Trophoblast cell (in vitro differentiated cells and primary cell): ENCODE data around the gene POU2F2.

Source experiments
- DNase-seq, 2 donors: peaks; one replicate each; pipeline ENCODE4 v3.0.0-alpha.2; 2016
- H2AFZ ChIP-seq: 2 replicates; pipeline ENCODE4 v1.6.1; 2013; ENCODE audit warnings: low read length, moderate library complexity, mild to moderate bottlenecking; ENCODE audit not compliant: insufficient read depth, poor library complexity
- H2AK5ac ChIP-seq: 2 replicates; pipeline ENCODE4 v1.6.1; 2013; ENCODE audit warnings: mild to moderate bottlenecking, low read length
- H2BK120ac ChIP-seq: 2 replicates; pipeline ENCODE4 v1.6.1; 2013; ENCODE audit warnings: low read length, mild to moderate bottlenecking, moderate library complexity; ENCODE audit not compliant: insufficient read depth, poor library complexity
- H2BK12ac ChIP-seq: 2 replicates; pipeline ENCODE4 v1.6.1; 2013; ENCODE audit warnings: mild to moderate bottlenecking, low read length, moderate library complexity
- H2BK5ac ChIP-seq: 2 replicates; pipeline ENCODE4 v1.6.1; 2013; ENCODE audit warnings: low read length, low read depth, moderate library complexity, mild to moderate bottlenecking; ENCODE audit not compliant: poor library complexity
- H3K14ac ChIP-seq: 2 replicates; pipeline ENCODE4 v1.6.1; 2013; ENCODE audit warnings: mild to moderate bottlenecking, low read length
- H3K18ac ChIP-seq: 2 replicates; pipeline ENCODE4 v1.6.1; 2013; ENCODE audit warnings: mild to moderate bottlenecking, low read length
- H3K23ac ChIP-seq: 2 replicates; pipeline ENCODE4 v1.6.1; 2013; ENCODE audit warnings: low read length
- H3K27ac ChIP-seq: 2 replicates; pipeline ENCODE4 v1.5.1; 2013; ENCODE audit warnings: low read depth, mild to moderate bottlenecking, inconsistent platforms, low read length, moderate library complexity
- H3K27me3 ChIP-seq: 2 replicates; pipeline ENCODE4 v1.6.1; 2013; ENCODE audit warnings: inconsistent platforms, mild to moderate bottlenecking, low read length, moderate library complexity; ENCODE audit not compliant: insufficient read depth
- H3K36me3 ChIP-seq, 2 experiments: 1 replicate in 1 of 2; 2 replicates in 1 of 2; pipeline ENCODE4 v1.6.1; 2013; ENCODE audit warnings: low read length in 2 of 2, mild to moderate bottlenecking in 2 of 2, moderate library complexity in 1 of 2; ENCODE audit not compliant: insufficient read depth in 2 of 2, control insufficient read depth in 1 of 2
- H3K4ac ChIP-seq: 2 replicates; pipeline ENCODE4 v1.6.1; 2013; ENCODE audit warnings: low read depth, mild to moderate bottlenecking, low read length, moderate library complexity
- H3K4me1 ChIP-seq, 2 experiments: 1 replicate in 1 of 2; 2 replicates in 1 of 2; pipeline ENCODE4 v1.6.1; 2013; ENCODE audit warnings: low read length in 2 of 2, mild to moderate bottlenecking in 2 of 2, moderate library complexity in 1 of 2; ENCODE audit not compliant: insufficient read depth in 2 of 2, control insufficient read depth in 1 of 2
- H3K4me2 ChIP-seq: 2 replicates; pipeline ENCODE4 v1.6.1; 2013; ENCODE audit warnings: inconsistent platforms, mild to moderate bottlenecking, low read length, moderate library complexity
- H3K4me3 ChIP-seq: 2 replicates; pipeline ENCODE4 v1.5.1; 2013; ENCODE audit warnings: mild to moderate bottlenecking, low read depth, low read length, inconsistent platforms
- H3K79me1 ChIP-seq: one replicate; pipeline ENCODE4 v1.6.1; 2013; ENCODE audit warnings: low read length
- H3K79me2 ChIP-seq: 2 replicates; pipeline ENCODE4 v1.6.1; 2013; ENCODE audit warnings: low read length, mild to moderate bottlenecking; ENCODE audit not compliant: control insufficient read depth, insufficient read depth, poor library complexity
- H3K9ac ChIP-seq: 2 replicates; pipeline ENCODE4 v1.6.1; 2013; ENCODE audit warnings: mild to moderate bottlenecking, low read length
- H3K9me3 ChIP-seq: 2 replicates; pipeline ENCODE4 v1.6.1; 2013; ENCODE audit warnings: low read depth, mild to moderate bottlenecking, control low read depth, inconsistent platforms, low read length; ENCODE audit not compliant: insufficient read depth
- H4K12ac ChIP-seq: 2 replicates; pipeline ENCODE4 v1.6.1; 2013; ENCODE audit warnings: low read depth, mild to moderate bottlenecking, low read length, moderate library complexity
- H4K8ac ChIP-seq: 2 replicates; pipeline ENCODE4 v1.6.1; 2013; ENCODE audit warnings: low read depth, mild to moderate bottlenecking, low read length, moderate library complexity
- H4K91ac ChIP-seq: one replicate; pipeline ENCODE4 v1.6.1; 2013; ENCODE audit warnings: low read depth, mild to moderate bottlenecking, low read length, moderate library complexity
- WGBS: extraction: QIAGEN DNeasy Blood & Tissue Kit; methylation state at CpG from one replicate; pipeline ENCODE4 v1.1.7; 2013; ENCODE audit warnings: missing lambda C conversion rate; ENCODE audit not compliant: insufficient read length, insufficient coverage; ENCODE audit errors: extremely low coverage; 5-methylcytosine and 5-hydroxymethylcytosine counted together

POU2F2 gene

GRCh38 chr19:42117076-42117475 is 15.2 kb downstream of the POU2F2 start:
- no peak overlapping the region for H2BK12ac ChIP-seq

GRCh38 chr19:42116308-42117075 is 15.8 kb downstream of the POU2F2 start:
- Histone ChIP-seq H3K14ac (no peak overlapping the region), H3K4me3 (no peak overlapping the region), H3K27me3 (no peaks in the 10 kb centered on the region), H3K79me1 (peaks cover 2% of the 10 kb centered on the region), H3K4me2 (no peak overlapping the region), H3K9me3 (peaks cover 2% of the 10 kb centered on the region), H3K27ac (no peak overlapping the region), H2BK12ac (no peak overlapping the region), H4K91ac (no peak overlapping the region), H3K4ac (no peak overlapping the region), H3K79me2 (no peaks in the 10 kb centered on the region), H3K18ac (no peak overlapping the region), H3K4me1 (peaks cover 16 to 25% of the 10 kb centered on the region in 2 experiments), H2AFZ (no peak overlapping the region), H3K36me3 (no peaks in the 10 kb centered on the region), H3K23ac (no peak overlapping the region), H3K9ac (no peak overlapping the region), H2BK5ac (no peak overlapping the region), H4K8ac (no peak overlapping the region), H4K12ac (no peak overlapping the region), H2BK120ac (no peak overlapping the region), H2AK5ac (no peak overlapping the region)
- DNase-seq, result no peak
- no CpG with 5 or more reads among the region's 20 CpGs for WGBS

More at GRCh38 chr19:42117076-42117475, 15.2 kb downstream of the POU2F2 start:
- H3K27ac ChIP-seq, result no peak overlapping the region
- H4K8ac ChIP-seq, result no peak overlapping the region
- no peak overlapping the region for H2BK120ac ChIP-seq
- DNase-seq, result no peak
- no peaks in the 10 kb centered on the region for H3K79me2 ChIP-seq
- no peaks in the 10 kb centered on the region for H3K36me3 ChIP-seq
- H2AK5ac ChIP-seq, result no peak overlapping the region
- no peaks in the 10 kb centered on the region for H3K27me3 ChIP-seq
- peaks cover 21 to 28% of the 10 kb centered on the region in 2 experiments for H3K4me1 ChIP-seq
- H3K18ac ChIP-seq, result no peak overlapping the region
- H4K12ac ChIP-seq, result no peak overlapping the region
- H3K14ac ChIP-seq, result no peak overlapping the region
- no peak overlapping the region for H3K9ac ChIP-seq
- H2BK5ac ChIP-seq, result no peak overlapping the region
- peaks cover 2% of the 10 kb centered on the region for H3K9me3 ChIP-seq
- H4K91ac ChIP-seq, result no peak overlapping the region
- H3K23ac ChIP-seq, result no peak overlapping the region
- no peak overlapping the region for H3K4ac ChIP-seq
- H3K4me3 ChIP-seq, result no peak overlapping the region
- no CpG with 5 or more reads among the region's 6 CpGs for WGBS
- H3K79me1 ChIP-seq, result peaks cover 2% of the 10 kb centered on the region
- H2AFZ ChIP-seq, result no peak overlapping the region
- no peak overlapping the region for H3K4me2 ChIP-seq

GRCh38 chr19:42115705-42116104 is 16.5 kb downstream of the POU2F2 start:
- no peak overlapping the region for H3K14ac ChIP-seq
- H3K79me1 ChIP-seq, result peaks cover 2% of the 10 kb centered on the region
- H4K91ac ChIP-seq, result no peak overlapping the region
- no peak overlapping the region for H2AK5ac ChIP-seq
- H3K36me3 ChIP-seq, result no peaks in the 10 kb centered on the region
- H2BK5ac ChIP-seq, result no peak overlapping the region
- H4K8ac ChIP-seq, result no peak overlapping the region
- no peak overlapping the region for H2BK120ac ChIP-seq
- no peak overlapping the region for H3K4ac ChIP-seq
- peaks cover 2% of the 10 kb centered on the region for H3K9me3 ChIP-seq
- no peaks in the 10 kb centered on the region for H3K79me2 ChIP-seq
- no peak overlapping the region for H2AFZ ChIP-seq
- no peak overlapping the region for H3K9ac ChIP-seq
- H3K27me3 ChIP-seq, result no peaks in the 10 kb centered on the region
- no peak overlapping the region for H2BK12ac ChIP-seq
- no peak overlapping the region for H3K4me3 ChIP-seq
- no peak overlapping the region for H3K27ac ChIP-seq
- no peak for DNase-seq
- H3K4me1 ChIP-seq, result peaks cover 9 to 21% of the 10 kb centered on the region in 2 experiments
- no peak overlapping the region for H3K23ac ChIP-seq
- no peak overlapping the region for H3K4me2 ChIP-seq
- no peak overlapping the region for H4K12ac ChIP-seq
- WGBS, result no CpG with 5 or more reads among the region's 4 CpGs
- H3K18ac ChIP-seq, result no peak overlapping the region

- H4K91ac ChIP-seq, result no peak overlapping the region
- H3K14ac ChIP-seq, result no peak overlapping the region
- DNase-seq, result no peak
- H3K4me1 ChIP-seq, result peaks cover 9 to 21% of the 10 kb centered on the region in 2 experiments
- H3K4ac ChIP-seq, result no peak overlapping the region
- H3K18ac ChIP-seq, result no peak overlapping the region
- no peaks in the 10 kb centered on the region for H3K79me2 ChIP-seq
- H3K23ac ChIP-seq, result no peak overlapping the region
- H3K4me3 ChIP-seq, result no peak overlapping the region
- no peak overlapping the region for H2AK5ac ChIP-seq
- H3K4me2 ChIP-seq, result no peak overlapping the region
- H3K27me3 ChIP-seq, result no peaks in the 10 kb centered on the region
- no peak overlapping the region for H2BK12ac ChIP-seq
- no peak overlapping the region for H3K27ac ChIP-seq
- no peak overlapping the region for H2AFZ ChIP-seq
- H4K8ac ChIP-seq, result no peak overlapping the region
- no peak overlapping the region for H4K12ac ChIP-seq
- no peak overlapping the region for H3K9ac ChIP-seq
- H3K79me1 ChIP-seq, result peaks cover 2% of the 10 kb centered on the region
- H3K9me3 ChIP-seq, result peaks cover 2% of the 10 kb centered on the region
- no peaks in the 10 kb centered on the region for H3K36me3 ChIP-seq
- H2BK120ac ChIP-seq, result no peak overlapping the region
- no CpG with 5 or more reads among the region's 4 CpGs for WGBS
- no peak overlapping the region for H2BK5ac ChIP-seq
These were observed 17.0 kb downstream of the POU2F2 start for GRCh38 chr19:42115219-42115618.
